ENCODE results near the gene TUSC2. TPM values are rescaled to one million over a fixed set of nuclear protein-coding genes. Genes with fewer than 3 reads are reported as not detected.
A peak's percentile ranks its signal among the peaks of the same experiment; 100 is the strongest.

Gene TUSC2, protein sequence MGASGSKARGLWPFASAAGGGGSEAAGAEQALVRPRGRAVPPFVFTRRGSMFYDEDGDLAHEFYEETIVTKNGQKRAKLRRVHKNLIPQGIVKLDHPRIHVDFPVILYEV
- total RNA-seq (2014; rRNA removed; shearing (Covaris generic)), result 11.5 and 29.1 TPM in 2 replicates

DNA sequence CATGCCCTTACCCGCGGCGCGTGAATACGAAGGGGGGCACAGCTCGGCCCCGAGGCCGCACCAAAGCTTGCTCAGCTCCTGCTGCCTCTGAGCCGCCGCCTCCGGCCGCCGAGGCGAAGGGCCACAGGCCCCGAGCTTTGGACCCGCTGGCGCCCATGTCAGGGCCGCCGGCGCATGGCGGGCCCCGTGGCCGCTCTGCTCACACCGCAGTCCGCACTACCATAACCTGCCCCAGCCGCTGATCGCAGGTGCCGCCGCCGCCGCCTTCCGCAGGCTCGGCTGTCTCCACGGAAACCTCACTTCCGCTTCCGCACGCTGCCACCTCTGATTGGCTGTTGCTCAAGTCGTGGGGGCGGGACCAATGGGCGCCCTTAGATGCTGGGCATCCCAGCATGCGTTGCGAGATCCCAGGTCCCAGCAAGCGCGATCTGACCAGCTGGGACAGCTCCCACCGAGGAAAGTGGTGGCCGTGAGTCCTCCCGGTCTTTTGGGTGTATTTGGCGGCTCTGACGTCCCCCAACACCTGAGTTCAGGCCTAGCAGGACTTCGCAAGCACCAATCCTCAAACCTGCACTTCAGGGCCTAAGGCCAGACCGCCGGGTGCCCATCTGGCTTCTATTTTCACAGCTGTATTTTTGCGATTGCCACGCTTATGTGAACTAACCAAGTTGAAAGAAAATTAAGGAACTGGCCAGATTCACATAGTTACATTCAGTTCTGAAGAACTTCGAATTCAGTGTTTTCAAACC is at the start of gene TUSC2:
TUSC2 (minus strand) TSS at position 281 of the 749 bp plus-strand sequence; CDS start at position 157, 124 bp downstream.
- DNase-seq (ENCODE audit: low spot score), result peak; percentile 91

GRCh38 chr3:50375258-50375931 is 47.4 kb upstream of the TUSC2 start:
- DNase-seq (ENCODE audit: low spot score), result no peak

DNA sequence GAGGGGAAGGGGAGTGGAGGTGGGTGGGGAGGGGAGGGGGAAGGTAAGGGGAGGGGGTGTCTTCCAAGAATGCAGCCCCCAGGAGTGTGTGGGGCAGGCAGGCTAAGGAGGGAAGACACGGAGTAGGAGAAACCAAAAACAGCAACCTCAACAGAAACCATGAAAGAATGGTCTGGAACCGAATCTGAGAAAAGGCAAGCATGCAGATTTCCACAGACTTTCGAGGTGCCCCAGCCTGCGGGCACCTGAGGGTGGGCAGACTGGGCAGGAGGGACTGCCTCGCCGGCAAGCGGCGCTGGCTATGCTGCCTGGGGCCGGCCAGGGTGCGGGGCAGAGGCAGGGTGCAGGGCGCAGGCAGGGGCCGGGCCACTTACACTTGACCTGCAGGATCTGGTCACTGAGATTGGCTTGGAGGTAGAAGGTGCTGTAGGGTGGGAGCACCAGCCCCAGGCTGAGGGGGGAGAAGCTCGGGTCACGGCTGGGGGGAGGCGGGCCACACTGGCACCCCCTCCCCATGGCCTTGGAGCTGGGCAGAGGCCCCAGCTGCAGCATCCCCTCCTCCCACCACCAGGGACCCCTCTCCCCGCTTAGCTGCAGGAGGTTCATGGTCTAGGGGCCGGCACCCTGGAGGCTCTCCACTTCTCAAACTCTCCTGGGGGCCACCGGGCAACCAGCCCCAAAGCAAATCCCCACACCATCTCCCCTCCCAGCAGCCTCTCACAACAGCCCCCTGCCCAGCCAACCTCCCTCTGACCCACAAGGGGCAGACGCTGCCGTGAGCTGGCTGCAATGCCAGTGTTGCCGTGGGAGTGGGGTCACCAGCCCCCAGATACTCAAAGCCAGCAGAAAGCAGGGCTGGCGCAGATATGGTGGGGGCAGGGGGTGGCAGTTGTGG is 46.6 kb upstream of the TUSC2 start:
- DNase-seq (ENCODE audit: low spot score), result no peak

- DNase-seq (ENCODE audit: low spot score), result no peak
These were observed 45.4 kb upstream of the TUSC2 start for GRCh38 chr3:50373146-50374051.

DNA sequence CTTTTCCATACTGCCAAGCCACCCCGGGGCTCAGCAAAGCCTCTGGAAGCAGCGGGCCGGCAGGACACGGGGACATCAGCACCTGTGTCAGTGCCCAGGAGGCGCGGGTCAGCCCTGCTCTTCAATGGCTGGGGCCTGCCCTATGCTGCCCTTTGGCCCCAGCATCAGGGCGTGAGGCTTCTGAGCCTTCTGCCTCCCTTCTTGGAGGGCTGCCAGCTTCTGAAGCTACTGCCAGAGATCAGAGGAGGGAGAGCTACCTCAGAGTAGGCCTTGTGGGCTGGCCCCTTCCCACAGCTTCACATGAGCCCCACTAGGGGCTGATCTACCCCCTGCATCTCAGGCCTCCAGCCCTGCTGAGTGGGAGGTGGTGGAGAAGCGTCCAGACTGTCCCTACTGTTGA is 44.3 kb upstream of the TUSC2 start:
- no peak for DNase-seq (ENCODE audit: low spot score)

GRCh38 chr3:50371133-50371685 is 43.2 kb upstream of the TUSC2 start:
- no peak for DNase-seq (ENCODE audit: low spot score)

GRCh38 chr3:50370594-50370993 is 42.6 kb upstream of the TUSC2 start:
- DNase-seq (ENCODE audit: low spot score), result no peak

DNA sequence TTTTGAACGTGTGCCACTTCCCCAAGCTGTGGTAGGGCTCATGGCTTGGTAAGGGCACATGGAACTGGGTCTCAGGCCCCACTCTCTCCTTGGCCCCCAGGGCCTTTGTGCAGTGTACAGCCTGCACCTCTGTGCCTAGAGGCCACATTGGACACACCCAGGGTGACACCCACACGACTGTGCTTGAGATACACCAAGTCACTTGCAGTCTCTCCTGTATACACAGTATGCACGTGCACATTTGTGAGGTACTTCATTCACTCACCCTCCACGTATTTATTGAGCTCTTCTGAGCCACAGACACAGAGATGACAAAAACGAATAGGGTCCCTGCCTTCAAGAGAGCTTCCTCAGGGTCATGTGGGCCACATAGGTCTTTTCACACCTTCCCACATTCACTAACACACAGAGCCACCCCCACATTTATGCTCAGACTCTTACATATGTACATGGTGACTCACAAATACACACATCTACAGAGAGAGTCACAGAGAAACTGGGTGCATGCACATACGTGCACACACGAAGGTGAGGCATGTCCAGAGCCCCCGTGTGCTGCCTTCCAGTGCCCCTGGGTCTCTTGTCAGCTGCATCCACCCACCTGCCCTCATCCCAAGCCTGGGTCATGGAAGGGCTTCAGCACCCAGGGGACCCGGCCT is 41.1 kb upstream of the TUSC2 start:
- no peak for DNase-seq (ENCODE audit: low spot score)

DNA sequence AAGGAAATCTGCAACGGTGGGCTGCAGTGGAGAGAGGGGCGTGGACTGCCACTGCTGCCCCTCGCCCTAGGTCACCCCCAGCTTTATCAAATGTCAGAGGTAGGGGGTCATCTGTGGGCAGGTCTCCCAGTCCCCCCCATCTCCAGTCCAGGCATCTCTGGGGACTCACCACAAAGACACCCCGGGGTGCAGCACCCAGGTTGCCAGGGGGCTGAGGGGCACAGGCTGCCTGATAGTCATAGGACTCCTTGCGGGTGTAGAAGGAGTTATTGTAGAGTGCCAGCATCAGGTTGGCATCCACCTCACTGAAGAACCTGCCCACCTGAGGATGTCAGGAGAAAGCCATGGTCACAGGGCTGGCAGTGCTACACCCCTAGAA is 37.8 kb upstream of the TUSC2 start:
- DNase-seq (ENCODE audit: low spot score), result no peak

DNA sequence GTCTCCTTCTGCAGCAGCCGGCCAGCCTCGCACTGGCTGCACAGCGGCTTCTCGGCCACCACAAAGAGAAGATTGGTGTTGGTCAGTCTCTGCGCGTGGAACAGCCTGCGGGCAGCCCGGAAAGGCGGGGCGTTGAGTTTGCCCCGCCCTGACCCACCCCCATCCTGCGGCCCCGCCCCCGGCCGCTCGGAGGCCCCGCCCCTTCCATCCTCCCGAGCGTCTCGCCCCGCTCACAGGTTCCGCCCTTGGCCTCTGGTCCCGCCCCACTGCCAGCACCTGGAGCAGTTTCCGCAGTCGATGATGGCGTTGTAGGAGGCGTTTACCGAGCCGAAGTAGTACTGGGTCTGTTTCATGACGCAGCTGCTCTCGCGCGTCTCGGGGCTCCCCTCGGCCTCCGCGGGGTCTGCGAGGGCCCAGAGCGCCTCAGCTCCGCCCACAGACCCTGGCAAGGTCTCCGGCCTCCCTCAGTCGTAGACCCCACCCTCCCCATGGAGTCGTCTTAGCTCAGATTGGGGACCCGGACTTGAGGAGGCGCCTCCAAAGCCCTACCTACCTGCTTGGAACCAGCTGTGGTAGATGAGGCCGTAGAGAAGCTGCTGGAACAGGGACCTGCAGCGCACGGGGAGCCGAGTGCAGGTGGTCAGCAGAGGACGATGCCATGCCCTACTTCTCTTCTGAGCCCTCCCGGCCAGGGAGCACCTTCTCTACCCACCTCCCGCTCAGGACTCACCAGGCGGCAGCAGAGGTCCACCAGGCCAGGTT is 37.2 kb upstream of the TUSC2 start:
- no peak for DNase-seq (ENCODE audit: low spot score)

- no peak for DNase-seq (ENCODE audit: low spot score)
These were observed 36.6 kb upstream of the TUSC2 start for GRCh38 chr3:50364573-50365079.

- no peak for DNase-seq (ENCODE audit: low spot score)
These were observed 31.7 kb upstream of the TUSC2 start for GRCh38 chr3:50359760-50360110.

DNA sequence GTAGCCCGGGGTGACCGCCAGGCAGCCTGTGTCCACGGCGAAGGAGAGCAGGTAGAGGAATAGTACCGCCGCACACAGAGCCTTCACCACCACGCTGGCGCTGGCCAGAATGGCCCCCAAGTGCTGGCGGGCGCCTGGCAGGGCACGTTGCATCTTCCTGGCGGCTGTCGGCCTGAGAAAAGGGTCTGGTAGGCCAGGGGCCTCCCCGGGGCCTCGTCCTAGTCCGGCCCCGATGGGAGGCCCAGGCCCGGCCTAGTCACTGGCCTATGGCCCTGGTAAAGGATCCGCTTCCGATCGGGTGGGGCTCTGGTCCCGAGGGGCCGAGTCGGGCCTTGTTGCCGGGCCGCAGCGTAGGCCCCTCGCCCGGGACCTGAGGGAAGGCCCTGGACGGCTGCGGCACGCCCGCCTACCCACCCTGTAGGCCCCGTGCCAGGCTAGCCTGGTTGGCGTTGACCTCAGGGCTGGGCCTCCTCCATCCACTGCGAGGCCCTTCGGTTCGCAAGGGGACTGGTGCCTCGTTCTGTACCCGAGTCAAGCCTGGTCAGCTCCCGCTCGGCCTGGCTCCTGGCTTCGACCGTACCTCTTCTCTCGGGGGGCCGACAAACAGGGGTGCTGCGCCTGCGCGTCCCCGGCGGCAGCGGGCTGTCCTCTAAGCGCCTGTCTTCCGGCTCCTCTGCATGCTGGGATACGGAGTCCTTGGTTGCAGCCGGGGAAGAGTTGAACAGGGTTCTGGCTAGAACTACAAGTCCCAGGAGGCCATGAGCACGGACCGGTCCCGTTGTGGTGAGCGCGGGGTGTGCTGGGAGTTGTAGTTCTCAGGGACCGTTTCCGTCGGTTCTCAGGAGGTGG is 31.1 kb upstream of the TUSC2 start, which contains the start of gene TMEM115:
TMEM115 (minus strand) TSS at position 611 of the 849 bp plus-strand sequence; CDS start at position 153, 458 bp downstream.
- peak; percentile 94 for DNase-seq (ENCODE audit: low spot score)

DNA sequence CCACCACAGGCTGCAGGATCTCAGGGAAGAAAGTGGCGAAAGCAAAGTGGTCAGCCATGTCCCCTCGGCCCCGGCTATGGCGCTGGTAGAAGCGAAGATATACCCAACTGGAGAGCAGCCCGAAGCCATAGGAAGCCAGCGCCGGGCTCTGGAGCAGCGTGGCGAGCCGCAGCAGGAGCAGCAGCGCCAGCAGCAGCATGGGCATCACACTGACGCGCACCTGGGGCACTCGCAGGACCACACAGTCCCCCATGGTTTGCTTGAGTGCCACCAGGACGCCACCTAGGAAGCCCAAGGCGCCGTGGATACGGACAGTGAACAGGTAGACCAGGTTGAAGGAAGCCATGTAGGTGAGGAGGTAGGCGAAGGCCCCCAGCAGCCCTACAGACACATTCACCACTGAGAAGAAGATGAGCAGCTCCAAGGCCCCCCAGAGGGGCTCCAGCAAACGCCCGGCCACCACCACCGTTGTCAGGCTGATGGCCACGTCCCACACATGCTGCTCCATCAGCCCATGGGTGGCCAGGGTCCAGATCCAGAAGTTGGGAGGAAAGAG is 30.4 kb upstream of the TUSC2 start:
- DNase-seq (ENCODE audit: low spot score), result no peak

DNA sequence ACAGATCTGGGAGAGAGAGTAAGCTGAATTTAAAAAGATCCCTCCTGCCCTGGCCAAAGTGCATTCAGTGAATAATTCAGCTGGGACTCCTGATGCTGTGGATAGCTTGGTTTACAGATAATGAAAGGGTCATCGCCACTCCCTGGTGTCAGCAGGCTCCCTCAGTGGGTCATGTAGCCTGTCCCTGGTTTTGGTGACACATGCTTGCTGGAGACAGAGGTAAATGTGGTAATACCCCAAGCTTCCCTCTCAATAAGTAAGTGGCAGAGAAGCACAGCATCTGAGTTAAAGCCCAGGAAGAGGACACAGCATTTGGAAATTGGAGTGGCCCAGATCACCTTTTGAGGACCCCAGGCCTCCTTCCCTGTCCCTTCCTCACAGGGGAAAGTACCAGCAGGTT is 29.5 kb upstream of the TUSC2 start:
- DNase-seq (ENCODE audit: low spot score), result no peak

DNA sequence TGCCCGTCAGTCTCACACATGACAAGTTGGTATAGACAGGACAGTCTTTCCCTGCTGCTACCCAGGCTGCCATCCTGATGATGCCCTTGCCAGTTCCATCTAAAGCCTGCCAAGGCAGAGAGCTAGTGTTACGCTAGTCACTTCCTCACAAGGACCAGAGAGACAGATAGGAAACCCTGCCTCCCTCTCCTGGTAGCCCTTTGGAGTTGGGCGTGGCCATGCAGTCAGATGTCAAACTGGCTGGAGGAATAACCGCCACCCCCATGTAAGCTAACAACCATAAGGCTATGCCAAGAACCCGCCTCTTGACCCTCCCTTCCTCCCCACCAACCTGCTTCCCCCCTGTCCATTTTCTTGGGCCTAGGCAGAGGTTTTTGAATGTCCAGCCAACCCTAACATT is 28.5 kb upstream of the TUSC2 start:
- no peak for DNase-seq (ENCODE audit: low spot score)

- DNase-seq (ENCODE audit: low spot score), result no peak
These were observed 28.0 kb upstream of the TUSC2 start for GRCh38 chr3:50355829-50356552.

Data from H4 (cell line).